NCI-H146 treated with DMSO at 0.1 percent for 48 hours (cell line): Measurements from ENCODE around the gene TULP4.

Experiments used
- DNase-seq: peaks from one replicate; lab custom pipeline; 2025; ENCODE audit not compliant: unreplicated experiment; lab: John Stamatoyannopoulos, UW

Gene TULP4

GRCh38 chr6:158497620-158498019, 185.4 kb downstream of the TULP4 start:
- DNase-seq, result peak; percentile 70

- DNase-seq, result no peak
Observed at GRCh38 chr6:158498362-158498761, 186.1 kb downstream of the TULP4 start.

GRCh38 chr6:158499601-158500000, 187.3 kb downstream of the TULP4 start:
- no peak for DNase-seq

- no peak for DNase-seq
Observed at GRCh38 chr6:158500016-158500735, 187.9 kb downstream of the TULP4 start.

GRCh38 chr6:158501360-158502262, 189.3 kb downstream of the TULP4 start:
- DNase-seq, result no peak

GRCh38 chr6:158502263-158502950, 190.1 kb downstream of the TULP4 start:
- no peak for DNase-seq

GRCh38 chr6:158503222-158503621, 191.0 kb downstream of the TULP4 start:
- no peak for DNase-seq

- no peak for DNase-seq
Observed at GRCh38 chr6:158503846-158504245, 191.6 kb downstream of the TULP4 start.

- no peak for DNase-seq
Observed at GRCh38 chr6:158505194-158505593, 192.9 kb downstream of the TULP4 start.

- peak; percentile 28 for DNase-seq
Observed at GRCh38 chr6:158506601-158507000, 194.3 kb downstream of the TULP4 start.

- DNase-seq, result no peak
Observed at GRCh38 chr6:158507174-158507573, 194.9 kb downstream of the TULP4 start.

- DNase-seq, result no peak
Observed at GRCh38 chr6:158508450-158508849, 196.2 kb downstream of the TULP4 start.

- no peak for DNase-seq
Observed at GRCh38 chr6:158509465-158509864, 197.2 kb downstream of the TULP4 start.

- no peak for DNase-seq
Observed at GRCh38 chr6:158512809-158513208, 200.5 kb downstream of the TULP4 start.

GRCh38 chr6:158514176-158514575, 201.9 kb downstream of the TULP4 start:
- no peak for DNase-seq

GRCh38 chr6:158514991-158515390, 202.7 kb downstream of the TULP4 start:
- DNase-seq, result no peak

GRCh38 chr6:158516098-158516497, 203.8 kb downstream of the TULP4 start:
- no peak for DNase-seq

GRCh38 chr6:158517038-158517437, 204.8 kb downstream of the TULP4 start:
- DNase-seq, result no peak

- DNase-seq, result no peak
Observed at GRCh38 chr6:158517581-158517980, 205.3 kb downstream of the TULP4 start.

- no peak for DNase-seq
Observed at GRCh38 chr6:158518191-158519127, 206.2 kb downstream of the TULP4 start.
